Stimulated activated CD4-positive, alpha-beta T cell treated with anti-CD3 and anti-CD28 coated beads, Interleukin-12 subunit alpha, Interleukin-12 subunit beta, amount 100 ng/mL, for 24 hours (primary cell): ENCODE measurements around the gene MEAF6.

ENCODE experiments used
- DNase-seq, 2 experiments: peaks; one replicate each; pipeline ENCODE4 v3.0.0-alpha.2; 2020; ENCODE audit warnings: low read depth in 2 of 2

MEAF6 gene

DNA sequence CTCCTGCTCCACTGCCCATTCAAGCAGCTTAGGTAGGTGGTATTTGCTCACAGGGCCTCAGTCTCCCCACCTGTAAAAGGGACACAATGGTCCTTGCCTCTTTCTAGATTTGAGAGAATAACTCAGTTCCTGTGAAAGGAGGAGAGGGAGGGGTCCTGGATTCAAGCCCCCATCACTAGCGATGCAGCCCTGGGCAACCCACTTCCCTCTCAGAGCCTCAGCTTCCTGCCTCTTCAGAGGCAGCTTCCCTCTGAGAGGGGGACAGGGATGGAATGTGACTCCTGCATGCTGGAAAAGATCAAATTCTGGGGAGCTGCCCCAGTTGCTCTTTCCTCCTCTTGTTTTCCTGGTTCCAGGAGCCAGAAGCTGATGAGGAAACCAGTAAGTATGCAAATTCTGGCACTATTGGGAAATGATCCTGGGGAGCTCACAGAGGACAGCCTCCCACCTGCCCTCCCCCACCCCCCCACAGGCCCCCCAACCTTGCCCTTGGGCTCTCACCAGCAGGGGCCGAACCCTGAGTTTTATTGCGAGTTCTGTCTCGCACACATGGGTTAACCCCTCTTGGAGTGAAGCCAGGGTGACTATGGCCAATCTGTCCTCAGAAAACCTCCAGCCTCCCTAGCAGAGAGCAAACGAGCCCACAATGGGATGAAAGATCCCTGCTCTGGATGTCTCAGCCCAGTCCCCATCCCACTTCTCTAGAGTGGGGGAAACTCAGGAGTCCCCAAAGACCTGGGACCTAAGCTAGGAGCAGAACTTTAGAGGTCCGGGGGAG lies 28.5 kb downstream of the MEAF6 start:
- no peak for DNase-seq

- DNase-seq: no peak
Measured at GRCh38 chr1:37484325-37485051, 30.1 kb downstream of the MEAF6 start.

DNA sequence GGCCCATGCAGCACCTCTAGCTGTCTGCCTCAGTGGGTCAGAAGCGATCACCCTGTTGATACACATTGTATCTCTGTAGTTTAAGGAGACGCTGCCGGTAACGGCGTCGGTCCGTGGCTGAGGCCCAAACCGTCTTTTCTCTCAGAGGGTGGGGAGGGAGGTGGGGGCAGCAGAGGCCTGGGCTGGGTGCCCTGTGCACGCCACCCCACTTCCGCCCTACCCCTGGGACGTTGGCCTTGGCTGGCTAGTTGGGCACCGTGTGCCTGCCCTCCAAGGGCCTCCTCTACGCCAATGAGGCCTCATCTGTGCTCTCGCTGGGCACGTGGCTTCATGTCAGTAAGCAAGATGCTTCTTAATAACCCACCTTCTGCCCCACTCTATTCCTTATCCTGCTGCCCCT lies 30.8 kb downstream of the MEAF6 start:
- no peak for DNase-seq

- no peak for DNase-seq
Measured at GRCh38 chr1:37482796-37483744, 31.5 kb downstream of the MEAF6 start.

- DNase-seq: no peak
Measured at GRCh38 chr1:37482004-37482785, 32.4 kb downstream of the MEAF6 start.

- DNase-seq: peak in 1 of 2 experiments; percentile 39
Measured at GRCh38 chr1:37481289-37482003, 33.1 kb downstream of the MEAF6 start.

DNA sequence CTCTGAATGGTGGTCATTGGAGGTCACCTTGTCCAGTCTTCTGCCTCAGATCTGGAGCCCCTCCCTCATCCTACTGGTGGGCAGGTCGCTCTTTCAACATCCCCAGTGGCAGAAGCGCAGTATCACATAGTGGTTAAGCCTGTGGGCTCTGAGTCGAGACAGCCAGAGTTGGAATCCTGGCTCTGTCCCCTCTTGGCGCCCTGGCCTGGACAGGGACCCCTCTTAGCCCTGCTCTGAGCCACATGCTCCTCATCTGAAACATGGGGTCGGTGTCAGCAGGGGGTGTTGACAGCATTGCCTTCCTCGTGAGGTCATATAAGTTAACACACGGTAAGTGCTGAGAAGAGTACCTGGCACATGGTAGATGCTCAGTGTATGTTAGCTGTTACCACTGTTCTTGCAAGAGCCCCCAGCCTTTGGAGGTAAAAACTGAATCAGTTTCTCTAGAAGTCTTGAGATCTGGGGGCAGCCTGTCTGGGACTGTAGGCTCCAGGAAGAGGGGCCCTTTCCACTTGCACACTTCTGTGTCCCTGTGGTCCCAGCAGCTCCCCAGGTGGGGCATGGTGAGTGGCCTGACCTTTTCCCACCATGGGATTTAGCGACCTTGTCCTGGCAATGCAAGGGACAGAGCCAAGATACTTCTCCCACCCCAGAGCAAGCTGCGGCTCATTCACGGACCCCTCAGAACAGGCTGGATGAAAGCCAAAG lies 33.8 kb downstream of the MEAF6 start:
- no peak for DNase-seq

- no peak for DNase-seq
Measured at GRCh38 chr1:37480125-37480466, 34.5 kb downstream of the MEAF6 start.

- DNase-seq: peak; percentile 84 to 88
Measured at GRCh38 chr1:37479255-37480124, 35.1 kb downstream of the MEAF6 start.

DNA sequence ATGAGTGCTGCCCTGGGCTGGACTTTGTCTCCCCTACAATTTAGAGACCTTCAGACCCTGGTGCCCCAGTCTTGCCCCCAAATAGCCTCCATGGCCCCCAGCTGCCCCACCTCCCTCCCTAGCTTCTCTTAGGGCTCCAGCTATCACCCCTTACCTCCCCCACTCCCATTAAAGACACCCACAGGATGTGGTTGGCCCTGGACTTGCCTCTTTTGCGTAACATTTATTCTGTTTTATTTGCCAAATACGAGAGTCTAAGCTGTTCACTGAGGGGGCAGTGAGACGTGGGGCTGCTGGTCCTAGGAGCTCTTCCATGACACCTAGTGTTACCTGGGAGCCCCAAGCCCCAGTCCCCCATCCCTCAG lies 35.7 kb downstream of the MEAF6 start:
- DNase-seq: peak in 1 of 2 experiments; percentile 26

GRCh38 chr1:37478451-37478881 lies 36.1 kb downstream of the MEAF6 start:
- peak; percentile 43 to 48 for DNase-seq

GRCh38 chr1:37477946-37478345 lies 36.6 kb downstream of the MEAF6 start:
- DNase-seq: no peak

DNA sequence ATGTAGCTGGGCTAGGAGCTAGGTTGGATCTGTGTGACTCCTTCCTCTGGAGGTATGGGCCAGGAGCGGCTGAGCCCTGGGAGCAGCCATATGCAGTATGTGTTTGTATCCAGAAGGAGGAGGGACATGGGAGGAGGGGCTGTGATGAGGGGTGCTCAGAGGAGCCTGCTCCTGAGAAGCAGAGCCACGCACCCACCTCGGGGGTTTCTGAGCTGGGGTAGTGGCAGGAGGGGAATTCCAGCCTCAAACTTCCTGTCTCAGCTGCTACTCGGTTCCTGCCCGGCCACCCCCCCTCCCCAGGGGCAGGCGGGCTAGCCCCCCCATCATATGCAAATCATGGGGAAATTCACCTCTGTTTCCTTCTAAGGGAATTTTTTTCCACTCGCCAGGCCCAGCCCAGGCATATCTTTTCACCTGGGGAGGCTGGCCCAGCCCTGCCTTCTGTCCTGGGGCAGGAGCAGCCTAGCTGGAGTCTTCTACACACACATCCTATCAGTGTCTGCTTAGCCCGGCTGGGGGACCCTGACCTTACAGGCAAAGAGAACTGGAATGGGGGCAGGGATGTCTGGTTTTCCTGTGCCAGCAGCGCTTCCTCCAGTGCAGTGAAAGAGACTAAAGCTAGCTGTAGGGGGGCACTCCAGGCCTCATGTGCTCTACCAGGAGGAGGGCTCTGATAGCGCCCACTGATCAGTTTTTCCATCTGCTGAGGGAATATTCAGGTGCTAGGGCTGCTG lies 37.2 kb downstream of the MEAF6 start:
- DNase-seq: peak; percentile 79 to 83

GRCh38 chr1:37476460-37477197 lies 37.9 kb downstream of the MEAF6 start:
- no peak for DNase-seq

DNA sequence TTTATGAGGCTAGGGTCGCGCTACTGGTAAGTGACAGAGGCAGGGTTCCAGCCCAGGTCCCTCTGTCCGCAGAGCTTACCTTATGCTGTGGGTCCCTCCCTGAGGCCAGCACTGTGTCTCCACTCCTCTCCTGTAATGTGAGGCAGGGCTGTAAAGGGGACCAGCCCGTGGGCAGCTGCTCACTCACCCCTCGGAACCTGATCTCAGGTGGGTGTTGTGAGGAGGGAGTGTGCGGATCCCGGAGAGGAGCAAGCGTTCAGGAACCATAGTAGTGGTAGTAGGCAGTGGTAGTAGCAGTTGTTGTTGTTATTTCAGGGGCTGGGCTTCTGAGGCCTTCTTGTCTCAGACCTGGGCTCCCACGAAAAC lies 38.5 kb downstream of the MEAF6 start:
- DNase-seq: no peak

- no peak for DNase-seq
Measured at GRCh38 chr1:37475380-37476086, 39.0 kb downstream of the MEAF6 start.

DNA sequence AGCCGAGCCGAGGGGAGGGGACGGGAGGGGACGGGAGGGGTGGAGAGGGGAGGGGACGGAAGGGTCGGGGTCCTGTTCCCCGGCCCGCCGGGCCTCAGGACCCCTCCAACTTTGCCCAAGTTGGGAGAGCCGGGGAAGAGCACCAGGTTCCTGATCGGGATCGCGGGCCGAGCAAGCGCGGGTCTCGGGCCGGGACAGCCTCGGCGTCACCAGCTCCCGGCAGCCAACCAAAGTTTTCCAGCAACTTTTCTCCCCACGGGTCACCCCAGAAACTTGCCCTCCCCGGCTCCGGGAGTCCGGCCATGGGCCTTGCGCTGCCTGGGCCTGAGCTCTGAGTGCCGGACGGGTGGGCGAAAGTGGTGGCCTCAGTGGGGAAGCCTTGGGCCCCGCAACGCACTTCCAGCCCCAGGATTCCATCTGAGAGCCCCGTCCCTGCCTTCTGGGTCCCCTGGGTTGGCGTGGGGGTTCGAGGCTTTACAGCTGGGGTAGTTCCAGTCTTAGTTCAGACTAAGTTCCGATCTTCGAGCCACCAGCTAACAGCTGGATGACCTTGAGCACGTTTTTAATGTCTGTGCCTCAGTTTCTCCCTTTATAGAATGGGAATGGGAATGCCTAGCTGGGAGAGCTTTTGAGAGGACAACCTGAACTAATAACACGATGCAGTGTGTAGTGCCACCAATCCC lies 39.7 kb downstream of the MEAF6 start:
- DNase-seq: no peak
